Endothelial cell of umbilical vein (primary cell): ENCODE results near the gene CD40. TPM values are rescaled to one million over a fixed set of nuclear protein-coding genes. Genes with fewer than 3 reads are reported as not detected.

Experiments used
- BruUV-seq: library from RNA; stranded (reverse); fragments of 400-500 nt; replicated peaks from 2 replicates; lab custom pipeline; 2021; lab: Mats Ljungman, UMichigan
- CTCF ChIA-PET: fragments of 300-600, 350-600 bp; sonication (Branson Sonifier 250); formaldehyde crosslinking; loops from one replicate; lab custom pipeline; 2021; ENCODE audit warnings: antibody characterized with exemption, inconsistent platforms; lab: Charles Lee
- POLR2A ChIA-PET: fragments of 300-600, 350-600 bp; sonication (Branson Sonifier 250); formaldehyde crosslinking; loops from one replicate; lab custom pipeline; 2021; ENCODE audit warnings: antibody characterized with exemption, inconsistent platforms; lab: Charles Lee
- DNase-seq: peaks from one replicate; pipeline ENCODE4 v3.0.0-alpha.2; 2011; ENCODE audit warnings: low read depth, low spot score
- FAIRE-seq: peaks from 2 replicates; lab custom pipeline; 2011; peaks lifted over from hg19 to GRCh38; lab: Jason Lieb, UNC
- H2AFZ ChIP-seq: 2 replicates; pipeline ENCODE4 v1.6.0; 2012; ENCODE audit warnings: low read depth, low read length, control low read depth, inconsistent platforms
- H3K27ac ChIP-seq: 2 replicates; pipeline ENCODE4 v1.5.1; 2011; ENCODE audit warnings: low read depth, mild to moderate bottlenecking, control low read depth, low read length, moderate library complexity; ENCODE audit not compliant: insufficient read depth
- H3K27me3 ChIP-seq, 2 experiments: 2 replicates each; pipeline versions ENCODE4 v1.6.0 to v1.6.1; 2011; ENCODE audit warnings: low read length in 2 of 2, mixed read lengths in 1 of 2; ENCODE audit not compliant: control insufficient read depth in 2 of 2, insufficient read depth in 2 of 2
- H3K36me3 ChIP-seq, 2 experiments: 2 replicates in 1 of 2; 3 replicates in 1 of 2; pipeline ENCODE4 v1.5.1; 2011; ENCODE audit warnings: low read length in 2 of 2, mild to moderate bottlenecking in 1 of 2, moderate library complexity in 1 of 2; ENCODE audit not compliant: control insufficient read depth in 2 of 2, insufficient read depth in 2 of 2; ENCODE audit errors: extremely low read depth in 1 of 2
- H3K4me1 ChIP-seq: 3 replicates; pipeline ENCODE4 v1.5.1; 2011; ENCODE audit warnings: mild to moderate bottlenecking, low read length; ENCODE audit not compliant: control insufficient read depth, insufficient read depth; ENCODE audit errors: extremely low read depth
- H3K4me2 ChIP-seq: 2 replicates; pipeline ENCODE4 v1.6.1; 2011; ENCODE audit warnings: low read length, control low read depth, mixed read lengths; ENCODE audit not compliant: insufficient read depth
- H3K4me3 ChIP-seq, 3 experiments: fragments of 200-600 bp in 1 of 3; sonication (generic), shearing (Covaris generic) in 1 of 3; replicated peaks in 1 of 3; 2 replicates each; pipeline ENCODE4 v1.5.1; 2011 to 2016; ENCODE audit warnings: control low read depth in 3 of 3, low read length in 3 of 3, mild to moderate bottlenecking in 2 of 3, inconsistent platforms in 1 of 3, low read depth in 1 of 3, moderate library complexity in 1 of 3; ENCODE audit not compliant: insufficient read depth in 1 of 3
- H3K79me2 ChIP-seq: 2 replicates; pipeline ENCODE4 v1.6.0; 2012; ENCODE audit warnings: low read length, inconsistent platforms; ENCODE audit not compliant: control insufficient read depth, insufficient read depth
- H3K9ac ChIP-seq: replicated peaks from 2 replicates; pipeline ENCODE3; 2011; ENCODE audit warnings: low read length, control low read depth; ENCODE audit not compliant: insufficient read depth; ENCODE audit errors: extremely low read depth
- H3K9me1 ChIP-seq: replicated peaks from 3 replicates; pipeline ENCODE4 v1.6.0; 2011; ENCODE audit warnings: mild to moderate bottlenecking, low read length; ENCODE audit not compliant: control insufficient read depth, insufficient read depth; ENCODE audit errors: extremely low read depth
- H3K9me3 ChIP-seq: replicated peaks from 2 replicates; pipeline ENCODE4 v1.5.1; 2012; ENCODE audit warnings: low read length, inconsistent platforms; ENCODE audit not compliant: control insufficient read depth, insufficient read depth
- H4K20me1 ChIP-seq: replicated peaks from 2 replicates; pipeline ENCODE3; 2011; ENCODE audit warnings: mild to moderate bottlenecking, low read length; ENCODE audit not compliant: control insufficient read depth, insufficient read depth; ENCODE audit errors: extremely low read depth
- CTCF ChIP-seq, 2 donors: IDR thresholded peaks; 1 replicate in 1 of 2; 2 replicates in 1 of 2; pipeline ENCODE4 v1.5.1; 2011; ENCODE audit warnings: low read length in 2 of 2, mild to moderate bottlenecking in 2 of 2, moderate library complexity in 2 of 2, control low read depth in 1 of 2, inconsistent platforms in 1 of 2, low read depth in 1 of 2; ENCODE audit not compliant: insufficient read depth in 1 of 2; ENCODE audit errors: extremely low read depth in 1 of 2
- EZH2 ChIP-seq: IDR thresholded peaks from 2 replicates; pipeline ENCODE4 v1.6.1; 2012; ENCODE audit warnings: borderline replicate concordance, low read depth, mild to moderate bottlenecking, moderate library complexity, low read length, inconsistent platforms; ENCODE audit not compliant: severe bottlenecking
- FOS ChIP-seq: IDR thresholded peaks from 2 replicates; pipeline ENCODE4 v1.6.1; 2011; ENCODE audit warnings: mild to moderate bottlenecking, low read length, moderate library complexity, borderline replicate concordance; ENCODE audit not compliant: insufficient read depth
- GATA2 ChIP-seq: IDR thresholded peaks from 2 replicates; pipeline ENCODE4 v1.7.0; 2011; ENCODE audit warnings: low read depth, mild to moderate bottlenecking, moderate library complexity, mixed read lengths, low read length; ENCODE audit not compliant: insufficient read length, insufficient read depth
- JUN ChIP-seq: IDR thresholded peaks from 2 replicates; pipeline ENCODE4 v1.6.1; 2011; ENCODE audit warnings: borderline replicate concordance, low read depth; ENCODE audit not compliant: insufficient read length, insufficient read depth
- MAX ChIP-seq: IDR thresholded peaks from 2 replicates; pipeline ENCODE4 v1.6.1; 2011; ENCODE audit not compliant: insufficient read depth, insufficient read length
- MYC ChIP-seq: IDR thresholded peaks from one replicate; pipeline ENCODE4 v1.6.1; 2011; ENCODE audit warnings: mild to moderate bottlenecking, low read depth, low read length
- POLR2A ChIP-seq: IDR thresholded peaks from 2 replicates; pipeline ENCODE4 v1.6.1; 2012; ENCODE audit warnings: low read depth, mild to moderate bottlenecking, control low read depth, low read length
- POLR2AphosphoS5 ChIP-seq: IDR thresholded peaks from 2 replicates; pipeline ENCODE4 v1.6.1; 2012; ENCODE audit warnings: low read depth, mild to moderate bottlenecking, control low read depth, low read length, moderate library complexity; ENCODE audit not compliant: insufficient read depth
- dilution Hi-C: fragments of 300-500 bp; cut with MboI; formaldehyde crosslinking; loops from one replicate; pipeline ENCODE4 v1.15.0; 2019; ENCODE audit warnings: low sequenced_read_pairs; ENCODE audit not compliant: extremely low pct_ligation_motif_present
- intact Hi-C: fragments of 100-400 bp; cut with micrococcal nuclease; formaldehyde crosslinking; loops from one replicate; pipeline ENCODE4 v1.10.0; 2022
- polyA plus RNA-seq, 4 experiments: library from polyadenylated mRNA; depleted of rRNA in 3 of 4; stranded (reverse) in 3 of 4; unstranded in 1 of 4; fragments of >200 nt; gene quantifications; 2 replicates each; pipeline versions ENCODE4 v1.2.1 to v1.2.3, GENCODE V29; 2011 to 2012; ENCODE audit warnings: missing spikeins in 1 of 4
- total RNA-seq: library from RNA; stranded (reverse); gene quantifications from 2 replicates; pipeline ENCODE4 v1.2.3, GENCODE V29; 2021

CD40 gene
- total and polyA plus RNA-seq, 2 donors (not counting 3 experiments of a cell fraction or from before 2014, with no cell fraction given) = 36.6 to 38.3 TPM

GRCh38 chr20:46137816-46138215 is 19.7 kb downstream of the CD40 start:
- no peak overlapping the region for H3K4me2 ChIP-seq
- H3K27me3 ChIP-seq = peaks cover 0 to 15% of the 10 kb centered on the region in 2 experiments
- DNase-seq (no peak), FAIRE-seq (no peak)
- H3K9me3 ChIP-seq = no peaks in the 10 kb centered on the region
- H3K4me1 ChIP-seq = peaks cover 2% of the 10 kb centered on the region
- no peaks in the 10 kb centered on the region for H3K36me3 ChIP-seq
- no peak overlapping the region for H3K27ac ChIP-seq
- H4K20me1 ChIP-seq = no peaks in the 10 kb centered on the region
- dilution Hi-C loops = no loop called here
- no peak for TF ChIP-seq GATA2
- no peak for TF ChIP-seq MYC
- TF ChIP-seq EZH2 = no peak
- no peak for TF ChIP-seq MAX
- TF ChIP-seq JUN = no peak
- no peak for TF ChIP-seq FOS
- no peak for TF ChIP-seq POLR2AphosphoS5
- TF ChIP-seq CTCF (IDR thresholded peaks at IDR 0.05; ENCODE audit: extremely low read depth in 1 of 2, insufficient read depth in 1 of 2, low read depth in 1 of 2, low read length in 2 of 2) = no peak
- no peak for TF ChIP-seq POLR2A
- no peaks in the 10 kb centered on the region for H3K79me2 ChIP-seq
- no peak overlapping the region for H3K9ac ChIP-seq
- CTCF ChIA-PET = interaction anchor here (1.0 kb wide), 1 partner anchor 28 kb away, joined by 3 read pairs; no protein-coding TSS in a partner anchor
- intact Hi-C loops = no loop called here
- H3K9me1 ChIP-seq = no peaks in the 10 kb centered on the region
- H3K4me3 ChIP-seq = no peak overlapping the region
- BruUV-seq = no TSS peak
- POLR2A ChIA-PET = no interaction called here
- no peak overlapping the region for H2AFZ ChIP-seq
